H1 (cell line): ENCODE data around the gene MCEMP1. TPM values are rescaled to one million over a fixed set of nuclear protein-coding genes. Genes with fewer than 3 reads are reported as not detected.

Source experiments
- CTCF ChIA-PET: fragments of 300-600 bp; sonication (Branson Sonifier 250); formaldehyde crosslinking; loops from one replicate; lab custom pipeline; 2021; ENCODE audit not compliant: partially characterized antibody; lab: Charles Lee
- POLR2A ChIA-PET: fragments of 300-600 bp; sonication (Branson Sonifier 250); formaldehyde crosslinking; loops from one replicate; lab custom pipeline; 2021; ENCODE audit warnings: inconsistent platforms; ENCODE audit not compliant: partially characterized antibody; lab: Charles Lee
- DNase-seq, 2 experiments: peaks; one replicate each; pipeline versions ENCODE4 v3.0.0 to v3.0.0-alpha.2; 2010 to 2022; ENCODE audit warnings: low spot score in 2 of 2, low read depth in 1 of 2, mixed read lengths in 1 of 2
- FAIRE-seq: peaks from 2 replicates; lab custom pipeline; 2011; peaks lifted over from hg19 to GRCh38; lab: Jason Lieb, UNC
- H2AFZ ChIP-seq: 2 replicates; pipeline ENCODE4 v1.8.1; 2012; ENCODE audit warnings: low read length, inconsistent platforms
- H2AK5ac ChIP-seq: 2 replicates; pipeline ENCODE4 v1.6.1; 2013; ENCODE audit warnings: low read depth, low read length
- H2BK120ac ChIP-seq: replicated peaks from 2 replicates; pipeline ENCODE3; 2013; ENCODE audit warnings: low read depth, low read length, inconsistent platforms
- H2BK12ac ChIP-seq: 2 replicates; pipeline ENCODE4 v1.6.1; 2013; ENCODE audit warnings: low read depth, low read length
- H2BK15ac ChIP-seq: 2 replicates; pipeline ENCODE4 v1.6.1; 2013; ENCODE audit warnings: low read length
- H2BK20ac ChIP-seq: 2 replicates; pipeline ENCODE4 v1.6.1; 2013; ENCODE audit warnings: low read length
- H2BK5ac ChIP-seq: 2 replicates; pipeline ENCODE4 v1.6.1; 2013; ENCODE audit warnings: low read depth, low read length
- H3K14ac ChIP-seq: 2 replicates; pipeline ENCODE4 v1.6.1; 2013; ENCODE audit warnings: inconsistent platforms; ENCODE audit not compliant: insufficient read length
- H3K18ac ChIP-seq: 2 replicates; pipeline ENCODE4 v1.6.1; 2013; ENCODE audit warnings: low read length; ENCODE audit errors: extremely low read depth
- H3K23ac ChIP-seq: 2 replicates; pipeline ENCODE4 v1.6.1; 2013; ENCODE audit warnings: inconsistent platforms; ENCODE audit not compliant: insufficient read length
- H3K23me2 ChIP-seq: 2 replicates; pipeline ENCODE4 v1.6.1; 2013; ENCODE audit warnings: low read depth, low read length
- H3K27ac ChIP-seq: 2 replicates; pipeline ENCODE4 v1.6.1; 2011; ENCODE audit warnings: low read depth, low read length, inconsistent platforms
- H3K27me3 ChIP-seq, 4 experiments: replicated peaks in 1 of 4; 1 replicate in 1 of 4; 2 replicates in 3 of 4; pipeline versions ENCODE4 v1.6.1 to v1.8.1; 2011 to 2013; ENCODE audit warnings: low read length in 3 of 4, mild to moderate bottlenecking in 3 of 4, inconsistent platforms in 2 of 4, mixed read lengths in 2 of 4, moderate library complexity in 1 of 4; ENCODE audit not compliant: control insufficient read depth in 3 of 4, insufficient read depth in 3 of 4; ENCODE audit errors: extremely low read depth in 1 of 4
- H3K36me3 ChIP-seq, 4 experiments: 2 replicates each; pipeline versions ENCODE4 v1.6.1 to v1.8.1; 2011 to 2013; ENCODE audit warnings: mild to moderate bottlenecking in 4 of 4, low read length in 3 of 4, moderate library complexity in 2 of 4, control low read depth in 1 of 4, inconsistent platforms in 1 of 4; ENCODE audit not compliant: insufficient read depth in 4 of 4, control insufficient read depth in 2 of 4
- H3K4ac ChIP-seq: replicated peaks from 2 replicates; pipeline ENCODE3; 2013; ENCODE audit warnings: low read length, low read depth, mixed read lengths, inconsistent platforms; ENCODE audit not compliant: insufficient read length
- H3K4me1 ChIP-seq, 4 experiments: replicated peaks in 1 of 4; 1 replicate in 1 of 4; 2 replicates in 3 of 4; pipeline versions ENCODE4 v1.6.1 to v1.8.1; 2011 to 2013; ENCODE audit warnings: low read length in 3 of 4, inconsistent platforms in 2 of 4, mixed read lengths in 1 of 4; ENCODE audit not compliant: insufficient read depth in 4 of 4, control insufficient read depth in 3 of 4
- H3K4me2 ChIP-seq, 2 experiments: 2 replicates each; pipeline versions ENCODE4 v1.6.1 to v1.8.1; 2011 to 2013; ENCODE audit warnings: low read depth in 2 of 2, low read length in 2 of 2, control low read depth in 1 of 2, inconsistent platforms in 1 of 2, mild to moderate bottlenecking in 1 of 2; ENCODE audit not compliant: insufficient read depth in 1 of 2
- H3K4me3 ChIP-seq, 4 experiments: fragments of 200-600, 300-600 bp in 1 of 4; sonication (generic), shearing (Covaris generic), sonication (Bioruptor Twin) in 1 of 4; 2 replicates each; pipeline versions ENCODE4 v1.5.1 to v1.8.1; 2011 to 2016; ENCODE audit warnings: low read length in 4 of 4, low read depth in 3 of 4, control low read depth in 2 of 4, inconsistent platforms in 2 of 4, mild to moderate bottlenecking in 2 of 4, mixed read lengths in 1 of 4, moderate library complexity in 1 of 4; ENCODE audit not compliant: insufficient read depth in 2 of 4; ENCODE audit errors: extremely low read depth in 1 of 4
- H3K56ac ChIP-seq: replicated peaks from 2 replicates; pipeline ENCODE3; 2013; ENCODE audit warnings: low read depth, mild to moderate bottlenecking, mixed read lengths, low read length, inconsistent platforms; ENCODE audit not compliant: insufficient read length
- H3K79me1 ChIP-seq: 2 replicates; pipeline ENCODE4 v1.6.1; 2013; ENCODE audit warnings: low read depth, low read length, control low read depth
- H3K79me2 ChIP-seq, 2 experiments: 2 replicates each; pipeline versions ENCODE4 v1.6.1 to v1.8.1; 2012 to 2013; ENCODE audit warnings: low read length in 2 of 2, mild to moderate bottlenecking in 2 of 2, inconsistent platforms in 1 of 2; ENCODE audit not compliant: insufficient read depth in 2 of 2, control insufficient read depth in 1 of 2
- H3K9ac ChIP-seq, 4 experiments: replicated peaks in 1 of 4; 1 replicate in 1 of 4; 2 replicates in 3 of 4; pipeline versions ENCODE4 v1.6.1 to v1.8.1; 2011 to 2013; ENCODE audit warnings: low read depth in 3 of 4, low read length in 3 of 4, control low read depth in 2 of 4, mild to moderate bottlenecking in 2 of 4, moderate library complexity in 2 of 4, inconsistent platforms in 1 of 4; ENCODE audit errors: extremely low read depth in 1 of 4
- H3K9me3 ChIP-seq, 2 experiments: 2 replicates each; pipeline versions ENCODE4 v1.6.1 to v1.8.1; 2012 to 2013; ENCODE audit warnings: mild to moderate bottlenecking in 2 of 2, moderate library complexity in 2 of 2, control low read depth in 1 of 2, inconsistent platforms in 1 of 2, low read depth in 1 of 2, low read length in 1 of 2, mixed read lengths in 1 of 2; ENCODE audit not compliant: insufficient read depth in 2 of 2
- H4K20me1 ChIP-seq, 2 experiments: replicated peaks in 1 of 2; 2 replicates each; pipeline versions ENCODE3 to v1.8.1; 2011 to 2013; ENCODE audit warnings: inconsistent platforms in 2 of 2, low read length in 2 of 2, mild to moderate bottlenecking in 1 of 2; ENCODE audit not compliant: insufficient read depth in 2 of 2, control insufficient read depth in 1 of 2
- H4K5ac ChIP-seq: 2 replicates; pipeline ENCODE4 v1.6.1; 2013; ENCODE audit warnings: low read length, low read depth, mixed read lengths, inconsistent platforms; ENCODE audit not compliant: insufficient read length
- H4K8ac ChIP-seq: 2 replicates; pipeline ENCODE4 v1.8.0; 2013; ENCODE audit warnings: mild to moderate bottlenecking, moderate library complexity, low read length, inconsistent platforms; ENCODE audit not compliant: insufficient read depth; ENCODE audit errors: extremely low read depth
- H4K91ac ChIP-seq: replicated peaks from 2 replicates; pipeline ENCODE3; 2013; ENCODE audit warnings: low read length, mixed read lengths, inconsistent platforms; ENCODE audit not compliant: insufficient read length
- KDM1A ChIP-seq: fragments of 200-600, 300-600 bp; sonication (generic); IDR thresholded peaks from 2 replicates; pipeline ENCODE4 v1.7.1; 2016; ENCODE audit warnings: mild to moderate bottlenecking, low read length, borderline replicate concordance
- NRF1 ChIP-seq: IDR thresholded peaks from 2 replicates; pipeline ENCODE4 v1.6.1; 2011; ENCODE audit warnings: mild to moderate bottlenecking, low read depth, low read length, improper control_type of control experiment
- ZNF274 ChIP-seq: IDR thresholded peaks from 2 replicates; pipeline ENCODE4 v1.7.0; 2012; ENCODE audit warnings: low read length, borderline replicate concordance; ENCODE audit errors: extremely low read depth
- WGBS, 2 experiments: shearing (Covaris generic) in 1 of 2; methylation state at CpG; one replicate each; pipeline versions ENCODE4 v1.1.6 to v1.1.7; 2013 to 2015; ENCODE audit warnings: low lambda C conversion rate in 2 of 2, mixed read lengths in 2 of 2, inconsistent platforms in 1 of 2, low coverage in 1 of 2, missing lambda C conversion rate in 1 of 2; ENCODE audit not compliant: insufficient replicate concordance in 2 of 2, insufficient coverage in 1 of 2, insufficient read length in 1 of 2; ENCODE audit errors: extremely low coverage in 1 of 2, missing lambda C conversion rate in 1 of 2; 5-methylcytosine and 5-hydroxymethylcytosine counted together
- polyA plus RNA-seq, 7 experiments: library from polyadenylated mRNA; depleted of rRNA in 3 of 7; stranded (reverse) in 5 of 7; unstranded in 2 of 7; fragments of >200 nt in 5 of 7; fragments of 200-250 nt in 2 of 7; gene quantifications; 1 replicate in 5 of 7; 2 replicates in 1 of 7; 4 replicates in 1 of 7; pipeline versions ENCODE4 v1.2.1 to v1.2.3, GENCODE V29; 2011 to 2013; ENCODE audit warnings: missing spikeins in 2 of 7, mixed read lengths in 2 of 7
- total RNA-seq: library from RNA; stranded (reverse); fragmentation: NEBNext Ultra II Directional; extraction: Animal tissue kit (Norgen Biotek cat#: 25700); gene quantifications from 2 replicates; pipeline ENCODE4 v1.2.1, GENCODE V29; 2021

The MCEMP1 gene
- total and polyA plus RNA-seq, 2 of the 8 experiments (the other 6 are each of a cell fraction or from before 2014, with no cell fraction given) = not detected

DNA sequence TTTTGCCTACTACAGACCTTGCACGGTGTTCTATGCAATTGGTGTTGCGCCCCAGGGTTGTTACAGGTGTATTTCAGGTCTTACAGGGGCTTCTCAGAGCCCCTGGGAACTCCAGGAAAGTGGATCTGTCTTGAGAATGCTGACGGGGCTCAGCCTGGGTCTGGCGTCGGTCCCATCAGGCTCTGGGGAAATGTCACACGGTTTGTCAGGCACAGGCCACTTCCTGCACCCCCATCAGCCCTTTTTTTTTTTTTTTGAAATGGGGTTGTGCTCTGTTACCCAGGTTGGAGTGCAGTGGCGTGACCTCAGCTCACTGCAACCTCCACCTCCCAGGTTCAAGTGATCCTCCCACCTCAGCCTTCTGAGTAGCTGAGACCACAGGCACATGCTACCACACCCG is 41.8 kb downstream of the MCEMP1 start:
- H3K36me3 ChIP-seq = no peaks in the 10 kb centered on the region
- H2BK5ac ChIP-seq = no peak overlapping the region
- no peak overlapping the region for H2BK120ac ChIP-seq
- H2BK20ac ChIP-seq = no peak overlapping the region
- ChIA-PET POLR2A (interaction anchor here (0.9 kb wide), 1 partner anchor 21 kb away, joined by 3 read pairs; no protein-coding TSS in a partner anchor), CTCF (interaction anchor here (0.6 to 0.7 kb wide), 2 partner anchors 30 to 134 kb away, joined by 3 read pairs; no protein-coding TSS in a partner anchor)
- H3K4me1 ChIP-seq = no peaks in the 10 kb centered on the region
- H3K4me3 ChIP-seq = no peak overlapping the region
- H3K9ac ChIP-seq = no peak overlapping the region
- H4K91ac ChIP-seq = no peak overlapping the region
- DNase-seq (no peak), FAIRE-seq (no peak)
- H4K20me1 ChIP-seq = no peaks in the 10 kb centered on the region
- no peak overlapping the region for H2AK5ac ChIP-seq
- no peak overlapping the region for H3K14ac ChIP-seq
- no peak overlapping the region for H3K56ac ChIP-seq
- 85% methylated on average over 8 of the region's 8 CpGs; no CpG with 5 or more reads in 1 of the 2 experiments for WGBS, 2 experiments
- H2BK12ac ChIP-seq = no peak overlapping the region
- H3K23me2 ChIP-seq = no peaks in the 10 kb centered on the region
- TF ChIP-seq ZNF274 (no peak), KDM1A (no peak), NRF1 (no peak)
- no peak overlapping the region for H4K8ac ChIP-seq
- no peak overlapping the region for H2AFZ ChIP-seq
- no peak overlapping the region for H3K27ac ChIP-seq
- no peak overlapping the region for H2BK15ac ChIP-seq
- no peak overlapping the region for H3K18ac ChIP-seq
- H3K79me1 ChIP-seq = no peaks in the 10 kb centered on the region
- no peak overlapping the region for H3K23ac ChIP-seq
- H3K79me2 ChIP-seq = no peaks in the 10 kb centered on the region
- H3K9me3 ChIP-seq = peaks cover 0 to 2% of the 10 kb centered on the region in 2 experiments; a peak in 1 of 4 replicates
- no peak overlapping the region for H4K5ac ChIP-seq
- H3K27me3 ChIP-seq = no peaks in the 10 kb centered on the region
- H3K4me2 ChIP-seq = no peak overlapping the region
- no peak overlapping the region for H3K4ac ChIP-seq
